GM12878 (cell line): Measurements from ENCODE around the gene ARHGAP9. TPM values are rescaled to one million over a fixed set of nuclear protein-coding genes. Genes with fewer than 3 reads are reported as not detected.

ENCODE experiments used
- HCFC1 ChIP-seq: fragments of 150-350 bp; IDR thresholded peaks from 2 replicates; pipeline ENCODE4 v1.6.1; 2014; ENCODE audit warnings: low read length
- IKZF1 ChIP-seq: fragments of 450-650 bp; conservative IDR thresholded peaks from 2 replicates; pipeline ENCODE4 v1.6.1; 2017; ENCODE audit warnings: antibody characterized with exemption, mild to moderate bottlenecking
- IRF4 ChIP-seq: IDR thresholded peaks from 2 replicates; pipeline ENCODE4 v1.6.1; 2011; ENCODE audit warnings: low read depth, low read length
- JUND ChIP-seq: IDR thresholded peaks from 2 replicates; pipeline ENCODE4 v1.6.1; 2012; ENCODE audit warnings: low read depth, mild to moderate bottlenecking, low read length, improper control_type of control experiment, moderate library complexity
- NFYA ChIP-seq: IDR thresholded peaks from 2 replicates; pipeline ENCODE4 v1.6.1; 2011; ENCODE audit warnings: low read depth, mild to moderate bottlenecking, low read length, improper control_type of control experiment, borderline replicate concordance
- PAX8 ChIP-seq: fragments of 450-650 bp; IDR thresholded peaks from 2 replicates; pipeline ENCODE4 v1.6.1; 2017; ENCODE audit warnings: mild to moderate bottlenecking, moderate library complexity
- POLR2AphosphoS2 ChIP-seq: IDR thresholded peaks from 2 replicates; pipeline ENCODE4 v1.6.1; 2011; ENCODE audit warnings: low read depth, mild to moderate bottlenecking, low read length, improper control_type of control experiment, moderate library complexity
- RAD21 ChIP-seq: IDR thresholded peaks from 2 replicates; pipeline ENCODE4 v1.6.1; 2011; ENCODE audit warnings: mild to moderate bottlenecking, low read depth, low read length, moderate library complexity; ENCODE audit not compliant: insufficient read depth
- RAD51 ChIP-seq: fragments of 450-650 bp; IDR thresholded peaks from 2 replicates; pipeline ENCODE4 v1.6.1; 2016; ENCODE audit warnings: moderate library complexity, mild to moderate bottlenecking, inconsistent platforms
- RB1 ChIP-seq: fragments of 450-650 bp; formaldehyde crosslinking; IDR thresholded peaks from 2 replicates; pipeline ENCODE4 v1.6.1; 2017; ENCODE audit warnings: mild to moderate bottlenecking, borderline replicate concordance
- RELA ChIP-seq: fragments of 450-650 bp; IDR thresholded peaks from 2 replicates; pipeline ENCODE4 v1.8.0; 2014; ENCODE audit warnings: borderline replicate concordance; ENCODE audit not compliant: partially characterized antibody
- SMARCA5 ChIP-seq: fragments of 450-650 bp; IDR thresholded peaks from 2 replicates; pipeline ENCODE4 v1.6.1; 2017; ENCODE audit warnings: mild to moderate bottlenecking
- ZBED1 ChIP-seq: IDR thresholded peaks from 2 replicates; pipeline ENCODE4 v1.6.1; 2016; ENCODE audit warnings: borderline replicate concordance
- ZNF217 ChIP-seq: fragments of 450-650 bp; IDR thresholded peaks from 2 replicates; pipeline ENCODE4 v1.6.1; 2017; ENCODE audit warnings: antibody characterized with exemption, mild to moderate bottlenecking
- polyA plus RNA-seq, 11 experiments: library from polyadenylated mRNA; depleted of rRNA in 4 of 11; unstranded in 6 of 11; stranded (reverse) in 5 of 11; fragments of >200 nt; fragmentation: Nextera tagmentation in 4 of 11; fragmentation: Illumina TruSeq in 1 of 11; extraction: Ambion mirVana in 4 of 11; extraction: Trizol in 1 of 11; gene quantifications; 1 replicate in 1 of 11; 2 replicates in 10 of 11; pipeline versions ENCODE4 v1.2.1 to v1.2.3, GENCODE V29; 2011 to 2016; ENCODE audit warnings: inconsistent platforms in 2 of 11, missing spikeins in 2 of 11, low read depth in 1 of 11
- total RNA-seq, 4 experiments: library from RNA; depleted of rRNA in 3 of 4; stranded (reverse); fragments of >200 nt in 3 of 4; fragmentation: Illumina TruSeq in 1 of 4; extraction: Trizol in 1 of 4; gene quantifications; 2 replicates each; pipeline versions ENCODE4 v1.2.1 to v1.2.3, GENCODE V29; 2013 to 2021
- TF ChIP-seq, protein P1 (sequence below): fragments of 450-650 bp; IDR thresholded peaks from 2 replicates; pipeline ENCODE4 v1.6.1; 2017; ENCODE audit warnings: mild to moderate bottlenecking, moderate library complexity
- TF ChIP-seq, protein P2 (sequence below), 3 experiments: IDR thresholded peaks in 2 of 3; conservative IDR thresholded peaks in 1 of 3; 2 replicates each; pipeline ENCODE4 v1.5.1; 2011; ENCODE audit warnings: low read depth in 3 of 3, low read length in 3 of 3, mild to moderate bottlenecking in 3 of 3, control low read depth in 2 of 3, moderate library complexity in 2 of 3, inconsistent platforms in 1 of 3, mixed read lengths in 1 of 3; ENCODE audit not compliant: control insufficient read depth in 2 of 3, insufficient read depth in 1 of 3; ENCODE audit errors: extremely low read depth in 1 of 3
- TF ChIP-seq, protein P3 (sequence below): IDR thresholded peaks from 2 replicates; pipeline ENCODE4 v1.6.1; 2012; ENCODE audit warnings: low read depth, low read length, improper control_type of control experiment
- TF ChIP-seq, protein P4 (sequence below): fragments of 450-650 bp; IDR thresholded peaks from 2 replicates; pipeline ENCODE4 v1.6.1; 2018; ENCODE audit warnings: mild to moderate bottlenecking, low read depth, moderate library complexity; ENCODE audit not compliant: partially characterized antibody
- TF ChIP-seq, protein P5 (sequence below): IDR thresholded peaks from 2 replicates; pipeline ENCODE4 v1.6.1; 2011; ENCODE audit warnings: low read depth, mild to moderate bottlenecking, low read length, moderate library complexity, borderline replicate concordance; ENCODE audit errors: extremely low read depth

ARHGAP9 gene
- total and polyA plus RNA-seq, 10 of the 15 experiments (the other 5 are each of a cell fraction or from before 2014, with no cell fraction given) = 19.5 to 102 (median 76.8) TPM

DNA sequence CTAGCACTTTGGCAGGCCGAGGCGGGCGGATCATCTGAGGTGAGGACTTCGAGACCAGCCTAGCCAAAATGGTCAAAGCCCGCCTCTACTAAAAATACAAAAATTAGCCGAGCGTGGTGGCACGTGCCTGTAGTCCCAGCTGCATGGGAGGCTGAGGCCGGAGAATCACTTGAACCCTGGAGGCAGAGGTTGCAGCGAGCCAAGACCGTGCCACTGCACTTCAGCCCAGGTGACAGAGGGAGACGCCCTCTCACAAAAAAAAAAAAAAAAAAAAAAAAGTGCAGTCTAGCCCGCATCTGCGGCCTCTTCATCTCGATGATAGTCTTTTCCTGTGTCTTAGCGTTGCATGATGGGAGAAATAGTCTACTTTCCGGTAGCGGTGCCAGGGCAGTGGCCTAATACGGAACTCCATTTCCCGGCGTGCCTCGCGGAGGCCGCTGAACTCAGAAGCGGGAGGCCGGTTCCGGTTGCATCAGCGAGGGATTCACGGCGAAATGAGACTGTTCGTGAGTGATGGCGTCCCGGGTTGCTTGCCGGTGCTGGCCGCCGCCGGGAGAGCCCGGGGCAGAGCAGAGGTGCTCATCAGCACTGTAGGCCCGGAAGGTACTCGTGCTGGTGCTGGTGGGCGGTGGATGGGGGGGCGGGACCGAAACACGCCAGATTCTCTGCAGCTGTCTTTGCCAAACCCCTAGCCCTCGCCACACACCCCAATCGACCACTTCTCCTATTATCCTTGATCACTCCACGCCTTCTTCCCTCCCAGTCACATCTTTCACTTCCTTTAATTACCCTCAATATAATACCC is 8.1 kb upstream of the ARHGAP9 start, which contains the start of gene MARS1 (continued):
- TF ChIP-seq, protein P1, sequence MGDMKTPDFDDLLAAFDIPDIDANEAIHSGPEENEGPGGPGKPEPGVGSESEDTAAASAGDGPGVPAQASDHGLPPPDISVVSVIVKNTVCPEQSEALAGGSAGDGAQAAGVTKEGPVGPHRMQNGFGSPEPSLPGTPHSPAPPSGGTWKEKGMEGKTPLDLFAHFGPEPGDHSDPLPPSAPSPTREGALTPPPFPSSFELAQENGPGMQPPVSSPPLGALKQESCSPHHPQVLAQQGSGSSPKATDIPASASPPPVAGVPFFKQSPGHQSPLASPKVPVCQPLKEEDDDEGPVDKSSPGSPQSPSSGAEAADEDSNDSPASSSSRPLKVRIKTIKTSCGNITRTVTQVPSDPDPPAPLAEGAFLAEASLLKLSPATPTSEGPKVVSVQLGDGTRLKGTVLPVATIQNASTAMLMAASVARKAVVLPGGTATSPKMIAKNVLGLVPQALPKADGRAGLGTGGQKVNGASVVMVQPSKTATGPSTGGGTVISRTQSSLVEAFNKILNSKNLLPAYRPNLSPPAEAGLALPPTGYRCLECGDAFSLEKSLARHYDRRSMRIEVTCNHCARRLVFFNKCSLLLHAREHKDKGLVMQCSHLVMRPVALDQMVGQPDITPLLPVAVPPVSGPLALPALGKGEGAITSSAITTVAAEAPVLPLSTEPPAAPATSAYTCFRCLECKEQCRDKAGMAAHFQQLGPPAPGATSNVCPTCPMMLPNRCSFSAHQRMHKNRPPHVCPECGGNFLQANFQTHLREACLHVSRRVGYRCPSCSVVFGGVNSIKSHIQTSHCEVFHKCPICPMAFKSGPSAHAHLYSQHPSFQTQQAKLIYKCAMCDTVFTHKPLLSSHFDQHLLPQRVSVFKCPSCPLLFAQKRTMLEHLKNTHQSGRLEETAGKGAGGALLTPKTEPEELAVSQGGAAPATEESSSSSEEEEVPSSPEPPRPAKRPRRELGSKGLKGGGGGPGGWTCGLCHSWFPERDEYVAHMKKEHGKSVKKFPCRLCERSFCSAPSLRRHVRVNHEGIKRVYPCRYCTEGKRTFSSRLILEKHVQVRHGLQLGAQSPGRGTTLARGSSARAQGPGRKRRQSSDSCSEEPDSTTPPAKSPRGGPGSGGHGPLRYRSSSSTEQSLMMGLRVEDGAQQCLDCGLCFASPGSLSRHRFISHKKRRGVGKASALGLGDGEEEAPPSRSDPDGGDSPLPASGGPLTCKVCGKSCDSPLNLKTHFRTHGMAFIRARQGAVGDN = no peak
- TF ChIP-seq, protein P2, sequence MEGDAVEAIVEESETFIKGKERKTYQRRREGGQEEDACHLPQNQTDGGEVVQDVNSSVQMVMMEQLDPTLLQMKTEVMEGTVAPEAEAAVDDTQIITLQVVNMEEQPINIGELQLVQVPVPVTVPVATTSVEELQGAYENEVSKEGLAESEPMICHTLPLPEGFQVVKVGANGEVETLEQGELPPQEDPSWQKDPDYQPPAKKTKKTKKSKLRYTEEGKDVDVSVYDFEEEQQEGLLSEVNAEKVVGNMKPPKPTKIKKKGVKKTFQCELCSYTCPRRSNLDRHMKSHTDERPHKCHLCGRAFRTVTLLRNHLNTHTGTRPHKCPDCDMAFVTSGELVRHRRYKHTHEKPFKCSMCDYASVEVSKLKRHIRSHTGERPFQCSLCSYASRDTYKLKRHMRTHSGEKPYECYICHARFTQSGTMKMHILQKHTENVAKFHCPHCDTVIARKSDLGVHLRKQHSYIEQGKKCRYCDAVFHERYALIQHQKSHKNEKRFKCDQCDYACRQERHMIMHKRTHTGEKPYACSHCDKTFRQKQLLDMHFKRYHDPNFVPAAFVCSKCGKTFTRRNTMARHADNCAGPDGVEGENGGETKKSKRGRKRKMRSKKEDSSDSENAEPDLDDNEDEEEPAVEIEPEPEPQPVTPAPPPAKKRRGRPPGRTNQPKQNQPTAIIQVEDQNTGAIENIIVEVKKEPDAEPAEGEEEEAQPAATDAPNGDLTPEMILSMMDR (IDR thresholded peaks at IDR 0.05 in 2 of 3, conservative IDR thresholded peaks at IDR 0.05 in 1 of 3; ENCODE audit: control insufficient read depth in 2 of 3, extremely low read depth in 1 of 3, insufficient read depth in 1 of 3, low read depth in 3 of 3, low read length in 3 of 3) = peak; percentile 34 to 41 (median 37); a peak in 4 of 6 replicates
- TF ChIP-seq RELA (no peak), ZBED1 (0 out of 2 replicates have a peak, but pooled peaks have one; percentile 35), IRF4 (no peak), IKZF1 (peak; percentile 92), SMARCA5 (0 out of 2 replicates have a peak, but pooled peaks have one; percentile 41), POLR2AphosphoS2 (peak; percentile 73; the same call in 1 of the 2 replicates), PAX8 (no peak), RAD21 (0 out of 2 replicates have a peak, but pooled peaks have one; percentile 22), JUND (no peak), HCFC1 (peak; percentile 95), RB1 (0 out of 2 replicates have a peak, but pooled peaks have one; percentile 64), NFYA (no peak), RAD51 (no peak; the same call in 1 of the 2 replicates), ZNF217 (0 out of 2 replicates have a peak, but pooled peaks have one; percentile 18)
- TF ChIP-seq, protein P3, sequence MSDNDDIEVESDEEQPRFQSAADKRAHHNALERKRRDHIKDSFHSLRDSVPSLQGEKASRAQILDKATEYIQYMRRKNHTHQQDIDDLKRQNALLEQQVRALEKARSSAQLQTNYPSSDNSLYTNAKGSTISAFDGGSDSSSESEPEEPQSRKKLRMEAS = 0 out of 2 replicates have a peak, but pooled peaks have one; percentile 22
- TF ChIP-seq, protein P4, sequence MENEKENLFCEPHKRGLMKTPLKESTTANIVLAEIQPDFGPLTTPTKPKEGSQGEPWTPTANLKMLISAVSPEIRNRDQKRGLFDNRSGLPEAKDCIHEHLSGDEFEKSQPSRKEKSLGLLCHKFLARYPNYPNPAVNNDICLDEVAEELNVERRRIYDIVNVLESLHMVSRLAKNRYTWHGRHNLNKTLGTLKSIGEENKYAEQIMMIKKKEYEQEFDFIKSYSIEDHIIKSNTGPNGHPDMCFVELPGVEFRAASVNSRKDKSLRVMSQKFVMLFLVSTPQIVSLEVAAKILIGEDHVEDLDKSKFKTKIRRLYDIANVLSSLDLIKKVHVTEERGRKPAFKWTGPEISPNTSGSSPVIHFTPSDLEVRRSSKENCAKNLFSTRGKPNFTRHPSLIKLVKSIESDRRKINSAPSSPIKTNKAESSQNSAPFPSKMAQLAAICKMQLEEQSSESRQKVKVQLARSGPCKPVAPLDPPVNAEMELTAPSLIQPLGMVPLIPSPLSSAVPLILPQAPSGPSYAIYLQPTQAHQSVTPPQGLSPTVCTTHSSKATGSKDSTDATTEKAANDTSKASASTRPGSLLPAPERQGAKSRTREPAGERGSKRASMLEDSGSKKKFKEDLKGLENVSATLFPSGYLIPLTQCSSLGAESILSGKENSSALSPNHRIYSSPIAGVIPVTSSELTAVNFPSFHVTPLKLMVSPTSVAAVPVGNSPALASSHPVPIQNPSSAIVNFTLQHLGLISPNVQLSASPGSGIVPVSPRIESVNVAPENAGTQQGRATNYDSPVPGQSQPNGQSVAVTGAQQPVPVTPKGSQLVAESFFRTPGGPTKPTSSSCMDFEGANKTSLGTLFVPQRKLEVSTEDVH = peak; percentile 78
- TF ChIP-seq, protein P5, sequence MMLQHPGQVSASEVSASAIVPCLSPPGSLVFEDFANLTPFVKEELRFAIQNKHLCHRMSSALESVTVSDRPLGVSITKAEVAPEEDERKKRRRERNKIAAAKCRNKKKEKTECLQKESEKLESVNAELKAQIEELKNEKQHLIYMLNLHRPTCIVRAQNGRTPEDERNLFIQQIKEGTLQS = peak; percentile 47; the same call in 1 of the 2 replicates
